ENCODE measurements around the gene UBE2G1.
A peak's percentile ranks its signal among the peaks of the same experiment; 100 is the strongest.
"Not testable (repeated sequence)": the region's sequence is repeated elsewhere in the genome, so short reads cannot be mapped to it uniquely, and the experiment has no call there.

The UBE2G1 gene

DNA sequence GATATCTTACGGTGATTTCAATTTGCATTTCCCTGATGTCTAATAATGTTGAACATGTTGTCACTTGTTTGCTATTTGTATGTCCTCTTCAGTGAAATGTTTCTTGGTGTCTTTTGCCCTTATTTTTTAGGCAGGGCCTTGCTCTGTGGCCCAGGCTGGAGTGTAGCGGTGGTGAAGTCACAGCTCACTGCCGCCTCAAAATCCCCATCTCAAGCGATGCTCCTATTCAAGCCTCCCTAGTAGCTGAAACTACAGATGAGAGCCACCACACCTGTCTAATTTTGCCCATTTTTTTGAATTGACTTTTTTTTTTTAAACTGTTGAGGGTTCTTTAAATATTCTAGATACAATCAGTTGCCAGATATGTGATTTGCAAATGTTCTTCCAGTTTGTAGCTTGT lies 8.3 kb downstream of the UBE2G1 start:
- Mint-ChIP-seq H3K9me3 (no peaks in the 10 kb centered on the region), H3K27ac (no peak overlapping the region), H3K4me1 (ENCODE audit: low read depth) (peaks cover 60% of the 10 kb centered on the region), H3K4me3 (no peak overlapping the region), H3K36me3 (ENCODE audit: low read depth) (peaks cover 25% of the 10 kb centered on the region), H3K27me3 (no peaks in the 10 kb centered on the region)

DNA sequence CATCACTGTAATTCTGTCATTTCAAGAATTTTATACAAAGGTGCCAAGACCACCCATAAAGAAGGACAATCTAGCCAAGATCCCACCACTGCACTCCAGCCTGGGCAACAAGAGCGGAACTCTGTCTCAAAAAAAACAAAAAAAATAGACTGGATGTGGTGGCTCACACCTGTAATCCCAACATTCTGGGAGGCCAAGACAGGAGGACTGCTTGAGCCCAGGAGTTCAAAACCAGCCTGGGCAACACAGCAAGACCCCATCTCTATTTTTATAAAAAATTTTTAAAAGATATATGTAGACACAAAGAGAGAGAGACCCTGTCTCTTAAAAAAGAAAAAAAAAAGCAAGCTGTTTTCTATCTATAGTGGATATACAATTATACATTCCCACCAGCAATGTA lies 8.8 kb downstream of the UBE2G1 start:
- Mint-ChIP-seq H3K4me3 (peak overlapping the region; percentile 23), H3K27ac (peak overlapping the region; percentile 68), H3K36me3 (ENCODE audit: low read depth) (peaks cover 25% of the 10 kb centered on the region), H3K9me3 (no peaks in the 10 kb centered on the region), H3K27me3 (no peaks in the 10 kb centered on the region), H3K4me1 (ENCODE audit: low read depth) (peaks cover 58% of the 10 kb centered on the region)

DNA sequence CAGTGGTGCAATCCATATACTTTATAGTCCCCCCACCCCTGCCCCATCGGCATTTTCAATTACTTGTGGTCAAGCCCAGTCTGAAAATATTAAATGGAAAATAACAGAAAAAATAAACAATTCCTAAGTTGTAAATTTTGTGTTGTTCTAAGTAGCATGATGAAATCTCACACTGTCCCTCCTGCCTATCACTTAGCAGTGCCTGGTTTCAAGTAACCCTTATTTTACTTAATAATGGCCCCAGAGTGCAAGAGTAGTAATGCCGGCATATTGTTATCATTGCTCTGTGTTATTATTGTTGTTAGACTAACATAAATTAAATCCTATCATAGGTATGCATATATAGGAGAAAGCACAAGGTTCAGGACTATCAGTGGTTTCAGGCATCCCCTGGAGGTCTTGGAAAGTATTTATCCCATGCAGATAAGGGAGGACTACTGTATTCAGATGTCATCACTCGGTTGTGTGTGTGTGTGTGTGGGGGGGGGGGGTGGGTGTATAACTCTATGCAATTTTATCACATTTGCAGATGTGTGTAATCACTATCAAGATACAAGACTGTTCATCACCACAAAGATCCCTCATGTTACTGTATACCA lies 9.3 kb downstream of the UBE2G1 start:
- H3K36me3 Mint-ChIP-seq (ENCODE audit: low read depth), result peaks cover 21% of the 10 kb centered on the region
- peak overlapping the region; percentile 23 for H3K4me3 Mint-ChIP-seq
- H3K27ac Mint-ChIP-seq, result peak overlapping the region; percentile 68
- peaks cover 55% of the 10 kb centered on the region for H3K4me1 Mint-ChIP-seq (ENCODE audit: low read depth)
- H3K9me3 Mint-ChIP-seq, result no peaks in the 10 kb centered on the region
- no peaks in the 10 kb centered on the region for H3K27me3 Mint-ChIP-seq

DNA sequence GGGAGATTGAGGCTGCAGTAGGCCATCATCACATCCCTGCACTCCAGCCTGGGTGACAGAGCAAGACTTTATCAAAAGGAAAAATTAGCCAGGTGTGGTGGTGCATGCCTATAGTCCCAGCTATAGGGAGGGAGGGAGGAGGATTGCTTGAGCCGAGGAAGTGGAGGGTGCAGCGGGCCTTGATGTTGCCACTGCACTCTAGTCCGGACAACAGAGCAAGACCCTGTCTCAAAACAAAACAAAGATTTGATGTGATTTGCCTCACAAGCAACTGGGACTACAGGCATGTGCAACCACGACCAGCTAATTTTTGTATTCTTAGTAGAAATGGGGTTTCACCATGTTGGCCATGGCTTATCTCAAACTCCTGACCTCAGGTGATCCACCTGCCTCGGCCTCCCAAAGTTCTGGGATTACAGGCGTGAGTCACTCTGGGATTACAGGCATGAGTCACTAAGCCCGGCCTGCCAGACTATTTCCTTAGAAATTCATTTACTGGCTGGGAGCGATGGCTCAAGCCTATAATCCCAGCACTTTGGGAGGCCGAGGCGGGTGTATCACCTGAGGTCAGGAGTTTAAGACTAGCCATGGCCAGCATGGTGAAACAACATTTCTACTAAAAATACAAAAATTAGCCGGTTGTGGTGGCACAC lies 11.5 kb downstream of the UBE2G1 start:
- H3K36me3 Mint-ChIP-seq (ENCODE audit: low read depth), result peaks cover 9% of the 10 kb centered on the region
- H3K4me3 Mint-ChIP-seq, result no peak overlapping the region
- no peaks in the 10 kb centered on the region for H3K27me3 Mint-ChIP-seq
- H3K9me3 Mint-ChIP-seq, result no peaks in the 10 kb centered on the region
- H3K4me1 Mint-ChIP-seq (ENCODE audit: low read depth), result peaks cover 51% of the 10 kb centered on the region
- no peak overlapping the region for H3K27ac Mint-ChIP-seq

DNA sequence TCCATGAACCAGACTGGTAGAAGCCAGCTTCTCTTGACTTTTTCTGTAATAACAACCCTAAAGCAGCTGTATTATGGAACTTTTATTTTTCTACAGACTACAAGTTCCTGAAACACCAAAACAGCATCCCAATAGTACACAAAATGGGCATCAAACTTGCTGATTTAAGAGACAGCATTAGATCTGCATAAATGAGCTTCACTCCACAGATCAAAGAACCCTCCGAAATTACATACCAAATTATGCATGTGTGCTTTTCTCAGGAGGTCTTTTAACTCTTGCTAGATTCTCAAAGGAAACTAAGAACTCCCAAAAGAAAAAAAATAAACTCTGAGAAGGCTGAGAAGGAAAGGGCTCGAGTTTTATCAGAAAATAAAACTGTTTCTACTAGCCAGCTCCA lies 12.3 kb downstream of the UBE2G1 start:
- peaks cover 44% of the 10 kb centered on the region for H3K4me1 Mint-ChIP-seq (ENCODE audit: low read depth)
- no peaks in the 10 kb centered on the region for H3K27me3 Mint-ChIP-seq
- peaks cover 12% of the 10 kb centered on the region for H3K36me3 Mint-ChIP-seq (ENCODE audit: low read depth)
- no peak overlapping the region for H3K4me3 Mint-ChIP-seq
- no peaks in the 10 kb centered on the region for H3K9me3 Mint-ChIP-seq
- no peak overlapping the region for H3K27ac Mint-ChIP-seq

DNA sequence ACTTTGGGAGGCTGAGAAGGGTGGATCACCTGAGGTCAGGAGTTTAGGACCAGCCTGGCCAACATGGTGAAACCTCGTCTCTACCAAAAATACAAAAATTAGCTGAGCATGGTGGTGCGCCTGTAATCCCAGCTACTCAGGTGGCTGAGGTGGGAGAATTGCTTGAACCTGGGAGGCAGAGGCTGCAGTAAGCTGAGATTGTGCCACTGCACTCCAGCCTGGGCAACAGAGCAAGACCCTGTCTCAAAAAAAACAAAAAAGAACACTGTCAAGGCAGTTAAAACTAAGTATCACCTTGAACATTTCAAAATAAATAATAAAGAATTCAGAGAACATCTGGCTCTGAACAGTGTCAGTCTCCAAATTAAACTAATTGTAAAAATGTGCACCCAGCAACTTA lies 16.3 kb downstream of the UBE2G1 start:
- H3K27me3 Mint-ChIP-seq; H3K4me3 Mint-ChIP-seq; H3K27ac Mint-ChIP-seq; H3K9me3 Mint-ChIP-seq; H3K36me3 Mint-ChIP-seq (ENCODE audit: low read depth): not testable (repeated sequence)
- peaks cover 32% of the 10 kb centered on the region for H3K4me1 Mint-ChIP-seq (ENCODE audit: low read depth)

DNA sequence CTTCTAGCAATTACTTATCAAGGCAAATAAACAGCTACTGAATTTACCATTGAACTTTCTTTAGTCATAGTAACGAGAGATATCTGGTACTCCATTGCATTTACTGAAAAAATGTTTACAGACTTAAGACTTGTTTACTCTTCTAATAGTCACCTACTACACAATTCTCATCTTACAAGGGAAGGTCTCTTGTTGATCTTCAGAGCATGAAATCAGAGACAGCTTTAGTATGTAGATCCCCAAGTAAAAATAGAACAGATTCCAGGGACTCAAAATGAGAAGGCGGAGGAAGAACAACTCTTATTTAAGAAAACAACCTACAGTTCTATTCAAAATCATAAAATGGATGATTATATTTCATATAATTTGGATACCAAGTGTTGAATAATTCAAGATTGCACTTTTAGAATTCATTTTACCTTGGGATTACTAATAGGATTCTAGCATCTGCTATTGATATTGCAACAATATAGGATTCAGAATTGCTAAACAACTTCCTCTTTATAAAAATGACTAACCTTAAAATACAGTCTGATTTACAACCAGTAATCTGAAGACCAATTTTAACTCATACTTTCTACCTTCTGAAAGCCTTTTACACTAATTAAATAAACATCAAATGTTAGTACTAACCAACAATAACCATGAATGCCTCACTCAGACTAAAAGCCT lies 20.8 kb downstream of the UBE2G1 start:
- Mint-ChIP-seq H3K4me1 (ENCODE audit: low read depth) (peaks cover 17% of the 10 kb centered on the region), H3K36me3 (ENCODE audit: low read depth) (peaks cover 4% of the 10 kb centered on the region), H3K4me3 (no peak overlapping the region), H3K27ac (no peak overlapping the region), H3K9me3 (no peaks in the 10 kb centered on the region), H3K27me3 (no peaks in the 10 kb centered on the region)

DNA sequence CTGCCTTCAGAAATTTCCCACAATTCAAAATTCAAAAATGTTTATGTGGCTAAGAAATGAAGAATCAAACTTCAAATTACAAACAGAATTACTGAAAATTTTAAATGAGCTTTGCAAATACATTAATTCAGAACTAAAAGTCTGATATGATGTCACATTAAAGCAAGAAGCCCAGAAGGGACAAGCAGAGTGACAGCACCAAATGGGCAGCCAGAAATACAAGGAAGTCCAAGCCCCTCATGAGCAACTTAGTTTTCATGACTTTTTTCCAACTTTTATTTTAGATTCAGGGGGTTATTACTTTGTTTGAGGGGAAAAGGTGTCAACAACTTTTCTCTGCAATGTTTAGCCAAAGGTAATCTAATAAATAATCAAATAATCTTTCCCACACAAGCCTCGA lies 21.5 kb downstream of the UBE2G1 start:
- H3K9me3 Mint-ChIP-seq, result no peaks in the 10 kb centered on the region
- peaks cover 9% of the 10 kb centered on the region for H3K36me3 Mint-ChIP-seq (ENCODE audit: low read depth)
- no peak overlapping the region for H3K4me3 Mint-ChIP-seq
- H3K27ac Mint-ChIP-seq, result no peak overlapping the region
- H3K4me1 Mint-ChIP-seq (ENCODE audit: low read depth), result peaks cover 25% of the 10 kb centered on the region
- no peaks in the 10 kb centered on the region for H3K27me3 Mint-ChIP-seq

DNA sequence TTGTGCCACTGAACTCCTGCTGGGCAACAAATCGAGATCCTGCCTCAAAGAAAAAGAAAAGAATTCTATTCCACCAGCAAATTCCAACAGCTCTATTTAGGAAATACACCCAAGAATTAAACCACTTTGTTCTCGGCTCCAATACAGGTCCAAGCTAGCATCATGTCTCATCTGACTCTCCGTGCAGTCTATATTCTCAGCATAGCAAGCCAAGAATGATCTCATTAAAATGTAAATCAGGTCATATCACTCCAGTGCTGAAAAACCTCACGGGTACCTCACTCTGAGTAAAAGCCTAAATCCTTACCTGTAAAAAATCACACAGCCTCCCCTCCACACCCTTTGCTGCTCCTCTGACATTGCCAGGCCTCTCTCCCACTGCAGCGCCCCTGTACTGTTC lies 23.9 kb downstream of the UBE2G1 start:
- H3K4me3 Mint-ChIP-seq, result no peak overlapping the region
- no peak overlapping the region for H3K27ac Mint-ChIP-seq
- H3K36me3 Mint-ChIP-seq (ENCODE audit: low read depth), result peaks cover 5% of the 10 kb centered on the region
- no peaks in the 10 kb centered on the region for H3K27me3 Mint-ChIP-seq
- no peaks in the 10 kb centered on the region for H3K9me3 Mint-ChIP-seq
- peaks cover 31% of the 10 kb centered on the region for H3K4me1 Mint-ChIP-seq (ENCODE audit: low read depth)

DNA sequence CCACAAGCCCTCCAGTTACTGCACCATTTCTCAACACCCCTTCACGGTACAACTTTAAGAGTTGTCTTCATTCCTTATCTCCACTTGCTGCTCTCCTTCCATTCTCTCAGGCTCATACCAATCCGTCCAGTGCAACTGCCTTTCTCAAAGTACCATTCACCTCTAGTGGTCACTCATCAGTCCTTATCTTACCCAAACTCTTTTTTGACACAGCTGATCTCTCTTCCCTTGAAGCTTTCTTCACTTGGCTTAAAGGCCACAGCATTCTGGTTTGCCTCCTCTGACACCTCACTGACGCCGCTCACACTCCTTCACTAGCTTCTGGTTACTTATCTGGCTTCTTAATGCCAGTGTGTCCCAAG lies 24.9 kb downstream of the UBE2G1 start:
- Mint-ChIP-seq H3K27me3 (no peaks in the 10 kb centered on the region), H3K36me3 (ENCODE audit: low read depth) (peaks cover 5% of the 10 kb centered on the region), H3K4me3 (no peak overlapping the region), H3K9me3 (no peaks in the 10 kb centered on the region), H3K27ac (no peak overlapping the region), H3K4me1 (ENCODE audit: low read depth) (peaks cover 36% of the 10 kb centered on the region)

DNA sequence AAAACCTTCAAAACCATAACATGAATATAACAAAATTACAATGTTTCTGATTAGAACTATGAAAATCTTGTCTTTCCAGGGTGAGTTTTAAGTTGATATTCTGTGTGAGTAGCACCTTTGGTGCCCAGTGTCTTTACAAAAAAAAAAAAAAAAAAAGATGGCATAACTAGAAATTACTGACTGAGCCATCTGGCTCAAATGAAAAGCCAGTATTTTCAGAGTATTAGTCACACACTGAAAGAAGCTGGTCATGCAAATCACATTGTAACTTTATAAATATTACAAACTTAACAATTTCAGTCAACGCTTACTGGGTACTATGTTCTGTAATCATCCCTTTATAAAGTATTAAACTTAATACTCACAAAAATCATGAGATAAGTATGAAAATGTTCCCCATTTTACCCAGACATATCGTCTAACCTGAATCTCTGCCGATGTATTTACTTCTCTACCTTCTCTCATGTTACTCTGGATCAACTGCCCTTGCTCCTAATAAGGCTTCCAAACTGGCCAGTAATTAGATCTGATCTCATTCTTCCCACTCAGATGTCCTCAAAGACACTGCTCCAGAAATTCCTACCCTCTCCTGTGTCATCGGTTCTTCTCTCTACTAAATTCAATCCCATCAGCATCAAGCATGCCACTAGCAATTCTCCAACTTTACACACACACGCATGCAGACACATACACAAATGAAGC lies 25.4 kb downstream of the UBE2G1 start:
- Mint-ChIP-seq H3K9me3 (no peaks in the 10 kb centered on the region), H3K27me3 (no peaks in the 10 kb centered on the region), H3K27ac (no peak overlapping the region), H3K36me3 (ENCODE audit: low read depth) (peaks cover 5% of the 10 kb centered on the region), H3K4me3 (no peak overlapping the region), H3K4me1 (ENCODE audit: low read depth) (peaks cover 40% of the 10 kb centered on the region)

DNA sequence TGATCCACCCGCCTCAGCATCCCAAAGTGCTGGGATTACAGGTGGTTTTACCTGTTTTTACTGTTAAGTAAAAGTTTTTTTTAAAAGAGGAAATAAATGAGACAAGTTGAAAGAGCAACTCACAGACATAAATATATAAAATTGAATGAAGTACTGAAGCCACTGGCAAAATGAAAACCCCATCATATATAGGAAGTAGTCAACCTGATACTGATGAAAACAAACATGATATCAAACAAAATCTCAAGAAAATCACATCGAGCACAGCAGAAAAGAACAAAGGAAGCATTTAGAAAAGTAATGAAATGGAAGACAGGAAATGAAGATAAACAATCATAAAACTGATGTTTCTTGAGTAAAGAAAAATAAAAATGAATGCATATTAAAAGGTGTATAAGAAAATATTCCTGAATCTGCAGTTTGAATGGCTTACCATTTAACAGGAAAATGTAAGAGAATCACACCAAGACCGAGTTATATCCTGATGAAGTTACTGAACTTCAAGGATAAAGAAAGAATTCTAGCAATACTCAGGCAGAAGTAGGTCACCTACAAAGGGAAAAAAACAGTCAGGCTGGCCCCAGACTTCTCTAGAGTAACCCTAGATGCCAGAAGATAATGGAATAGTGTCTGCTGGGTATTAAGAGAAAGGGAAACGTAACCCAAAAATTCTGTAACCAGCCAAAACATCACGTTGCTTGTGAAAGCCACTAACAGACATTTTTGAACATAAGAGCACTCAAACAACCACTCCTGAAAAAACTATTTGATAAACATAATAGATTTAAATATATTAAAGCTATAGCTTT lies 31.5 kb downstream of the UBE2G1 start:
- peaks cover 62% of the 10 kb centered on the region for H3K4me1 Mint-ChIP-seq (ENCODE audit: low read depth)
- H3K36me3 Mint-ChIP-seq (ENCODE audit: low read depth), result peaks cover 6% of the 10 kb centered on the region
- no peaks in the 10 kb centered on the region for H3K9me3 Mint-ChIP-seq
- peak overlapping the region; percentile 0 for H3K4me3 Mint-ChIP-seq
- no peaks in the 10 kb centered on the region for H3K27me3 Mint-ChIP-seq
- H3K27ac Mint-ChIP-seq, result peak overlapping the region; percentile 46

DNA sequence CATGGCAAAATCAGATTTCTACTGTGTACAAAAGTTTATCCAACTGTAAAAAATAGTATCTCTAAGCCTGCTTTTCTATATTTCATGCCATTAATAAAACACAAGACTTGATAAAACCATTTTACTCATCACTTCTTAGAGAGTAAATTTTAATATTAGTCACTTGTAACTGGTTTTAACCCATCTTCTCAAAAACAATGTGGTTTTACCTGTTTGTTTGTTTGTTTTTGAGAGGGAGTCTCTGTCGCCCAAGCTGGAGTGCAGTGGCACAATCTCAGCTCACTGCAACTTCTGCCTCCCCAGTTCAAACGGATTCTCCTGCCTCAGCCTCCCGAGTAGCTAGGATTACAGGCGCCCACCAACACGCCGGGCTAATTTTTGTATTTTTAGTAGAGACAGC lies 32.1 kb downstream of the UBE2G1 start:
- no peak overlapping the region for H3K4me3 Mint-ChIP-seq
- no peaks in the 10 kb centered on the region for H3K9me3 Mint-ChIP-seq
- peak overlapping the region; percentile 46 for H3K27ac Mint-ChIP-seq
- peaks cover 11% of the 10 kb centered on the region for H3K36me3 Mint-ChIP-seq (ENCODE audit: low read depth)
- H3K27me3 Mint-ChIP-seq, result no peaks in the 10 kb centered on the region
- peaks cover 65% of the 10 kb centered on the region for H3K4me1 Mint-ChIP-seq (ENCODE audit: low read depth)

DNA sequence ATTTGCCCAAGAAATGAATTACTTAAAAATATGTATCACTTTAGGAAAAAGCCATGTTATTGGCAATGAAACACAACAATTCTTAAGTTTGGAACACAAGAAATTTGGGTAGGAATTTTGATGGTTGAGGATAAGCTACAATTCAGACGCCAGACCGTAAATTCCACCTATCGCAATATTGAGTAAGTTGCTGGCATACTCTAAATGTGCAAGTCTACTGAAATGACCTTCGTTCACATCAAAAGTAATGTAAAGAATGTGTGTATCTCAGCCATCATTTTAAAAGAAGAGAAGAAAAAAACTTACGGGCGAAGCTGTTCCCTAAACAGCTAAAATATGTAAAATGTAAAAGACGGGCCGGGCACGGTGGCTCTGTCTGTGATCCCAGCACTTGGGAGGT lies 33.4 kb downstream of the UBE2G1 start:
- Mint-ChIP-seq H3K27ac (peak overlapping the region; percentile 50), H3K36me3 (ENCODE audit: low read depth) (peaks cover 16% of the 10 kb centered on the region), H3K4me1 (ENCODE audit: low read depth) (peaks cover 70% of the 10 kb centered on the region), H3K9me3 (no peaks in the 10 kb centered on the region), H3K27me3 (no peaks in the 10 kb centered on the region), H3K4me3 (no peak overlapping the region)

Measured in stimulated activated naive CD8-positive, alpha-beta T cell treated with anti-CD3 and anti-CD28 coated beads, Interleukin-15, Interleukin-2, amounts not matched to agents 100 ng/mL and 50 ng/mL, for 24 hours (primary cell).